IgD-negative memory B cell (primary cell): ENCODE results near the gene FBXO28. TPM values are rescaled to one million over a fixed set of nuclear protein-coding genes. Genes with fewer than 3 reads are reported as not detected.
"Not testable (repeated sequence)": the region's sequence is repeated elsewhere in the genome, so short reads cannot be mapped to it uniquely, and the experiment has no call there.

ENCODE experiments used
- H3K27ac Mint-ChIP-seq, 3 donors: one replicate each; pipeline ENCODE4 v1.8.0; 2020 to 2022; ENCODE audit warnings: mild to moderate bottlenecking in 3 of 3, mixed read lengths in 3 of 3, moderate library complexity in 1 of 3
- H3K27me3 Mint-ChIP-seq: one replicate; pipeline ENCODE4 v1.8.0; 2021; ENCODE audit warnings: mixed read lengths
- H3K36me3 Mint-ChIP-seq: one replicate; pipeline ENCODE4 v1.8.0; 2020; ENCODE audit warnings: mild to moderate bottlenecking, mixed read lengths
- H3K4me1 Mint-ChIP-seq, 3 donors: one replicate each; pipeline ENCODE4 v1.8.0; 2020 to 2022; ENCODE audit warnings: mixed read lengths in 3 of 3, mild to moderate bottlenecking in 1 of 3
- H3K4me3 Mint-ChIP-seq, 4 donors: one replicate each; pipeline ENCODE4 v1.8.0; 2020 to 2022; ENCODE audit warnings: mild to moderate bottlenecking in 4 of 4, mixed read lengths in 4 of 4, moderate library complexity in 3 of 4
- H3K9me3 Mint-ChIP-seq, 3 donors: one replicate each; pipeline ENCODE4 v1.8.0; 2020 to 2021; ENCODE audit warnings: mixed read lengths in 3 of 3, mild to moderate bottlenecking in 1 of 3
- polyA plus RNA-seq: library from polyadenylated mRNA; unstranded; fragments of 300-500 nt; fragmentation: Illumina TruSeq; gene quantifications from one replicate; pipeline ENCODE4 v1.2.3, GENCODE V29; 2021

Gene FBXO28
- polyA plus RNA-seq, 1 donor from 2014 or later = 20.4 TPM

- Mint-ChIP-seq H3K36me3 (peaks cover 2% of the 10 kb centered on the region), H3K27ac (peak overlapping the region in 1 of 3 donors; percentile 35), H3K27me3 (no peaks in the 10 kb centered on the region), H3K9me3 (no peaks in the 10 kb centered on the region), H3K4me3 (peak overlapping the region in 1 of 4 donors; percentile 70), H3K4me1 (peaks cover 15 to 30% (median 16%) of the 10 kb centered on the region in 3 donors)
Observed at GRCh38 chr1:224199679-224200078, 85.8 kb downstream of the FBXO28 start.

- H3K4me1 Mint-ChIP-seq = peaks cover 20 to 30% (median 20%) of the 10 kb centered on the region in 3 donors
- no peak overlapping the region for H3K4me3 Mint-ChIP-seq
- H3K27ac Mint-ChIP-seq = no peak overlapping the region
- no peaks in the 10 kb centered on the region for H3K27me3 Mint-ChIP-seq
- H3K9me3 Mint-ChIP-seq = no peaks in the 10 kb centered on the region
- H3K36me3 Mint-ChIP-seq = no peaks in the 10 kb centered on the region
Observed at GRCh38 chr1:224201383-224201782, 87.5 kb downstream of the FBXO28 start.

DNA sequence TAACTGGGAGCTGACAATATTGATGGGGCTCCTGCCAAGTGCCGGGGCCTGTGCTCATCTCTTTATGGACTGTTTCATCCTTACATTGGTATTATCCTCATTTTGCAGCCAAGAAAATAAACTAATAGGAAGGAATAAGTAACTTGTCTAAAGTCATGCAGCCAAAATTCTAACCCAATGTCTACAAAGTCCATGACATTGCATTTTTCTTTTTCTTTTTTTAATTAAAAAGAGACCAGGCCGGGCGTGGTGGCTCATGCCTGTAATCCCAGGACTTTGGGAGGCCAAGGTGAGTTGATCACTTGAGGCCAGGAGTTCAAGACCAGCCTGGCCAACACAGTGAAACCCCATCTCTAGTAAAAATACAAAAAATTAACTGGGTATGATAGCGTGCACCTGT lies 87.9 kb downstream of the FBXO28 start:
- Mint-ChIP-seq H3K9me3 (no peaks in the 10 kb centered on the region), H3K36me3 (no peaks in the 10 kb centered on the region), H3K27me3 (no peaks in the 10 kb centered on the region), H3K4me1 (peaks cover 20 to 29% (median 20%) of the 10 kb centered on the region in 3 donors), H3K4me3 (no peak overlapping the region), H3K27ac (no peak overlapping the region)

DNA sequence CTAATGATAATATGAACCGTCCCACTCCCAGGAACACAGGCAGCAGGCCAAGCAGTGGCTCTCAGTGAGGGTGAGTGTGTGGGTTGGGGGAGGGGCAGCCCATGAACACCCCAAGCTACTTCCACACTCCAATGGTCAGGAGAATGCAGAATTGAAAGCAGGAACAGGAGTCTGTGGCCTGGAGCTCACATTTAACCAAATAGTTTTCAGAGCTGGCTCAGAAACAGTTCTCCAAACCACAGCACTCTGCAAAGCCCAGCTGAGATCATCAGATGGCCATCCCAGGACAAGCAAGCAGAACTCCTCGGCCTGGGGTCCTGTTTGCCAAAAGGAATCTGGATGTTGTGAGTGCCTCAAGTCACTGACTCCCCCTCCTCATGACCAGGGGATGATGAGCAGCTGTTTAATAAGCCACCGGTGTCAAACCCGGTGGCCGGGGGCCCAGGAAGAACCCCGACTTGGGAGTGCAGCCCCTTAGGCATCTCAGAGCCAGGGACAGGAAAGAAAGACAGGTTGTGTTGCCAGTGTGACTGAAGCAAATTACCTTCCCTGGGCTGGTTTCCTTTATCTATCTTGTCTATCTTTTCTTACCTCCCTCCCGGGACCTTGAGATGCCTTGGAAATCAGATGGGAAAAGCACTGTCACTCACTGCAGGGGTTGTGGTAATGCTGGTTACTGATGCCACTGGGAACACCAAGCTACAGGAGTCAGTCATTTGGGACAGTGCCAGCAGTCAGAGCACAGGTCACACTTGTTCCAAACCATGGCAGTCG lies 89.5 kb downstream of the FBXO28 start:
- Mint-ChIP-seq H3K4me3 (peak overlapping the region in 3 of 4 donors; percentile 22 to 88 (median 81)), H3K27me3 (no peaks in the 10 kb centered on the region), H3K36me3 (no peaks in the 10 kb centered on the region)

GRCh38 chr1:224205438-224205840 lies 91.5 kb downstream of the FBXO28 start:
- Mint-ChIP-seq H3K36me3 (no peaks in the 10 kb centered on the region), H3K4me3 (peak overlapping the region in 1 of 4 donors; percentile 52), H3K9me3 (no peaks in the 10 kb centered on the region), H3K4me1 (peaks cover 22 to 24% (median 23%) of the 10 kb centered on the region in 3 donors), H3K27me3 (no peaks in the 10 kb centered on the region), H3K27ac (peak overlapping the region in 1 of 3 donors; percentile 45)

More for the DNA sequence above, 89.5 kb downstream of the FBXO28 start:
- Mint-ChIP-seq H3K9me3 (no peaks in the 10 kb centered on the region), H3K4me1 (peaks cover 20 to 24% (median 20%) of the 10 kb centered on the region in 3 donors), H3K27ac (peak overlapping the region; percentile 59 to 90 (median 75))

GRCh38 chr1:224205931-224206538 lies 92.1 kb downstream of the FBXO28 start:
- not testable (repeated sequence) for H3K36me3 Mint-ChIP-seq, H3K27me3 Mint-ChIP-seq, H3K9me3 Mint-ChIP-seq, H3K27ac Mint-ChIP-seq
- Mint-ChIP-seq H3K4me3 (peak overlapping the region in 1 of 4 donors; percentile 52), H3K4me1 (peaks cover 21 to 24% (median 22%) of the 10 kb centered on the region in 3 donors)

GRCh38 chr1:224211206-224211962 lies 97.5 kb downstream of the FBXO28 start:
- Mint-ChIP-seq H3K4me1 (peaks cover 3 to 10% (median 8%) of the 10 kb centered on the region in 3 donors), H3K4me3 (peak overlapping the region in 1 of 4 donors; percentile 47), H3K27ac (peak overlapping the region in 1 of 3 donors; percentile 64), H3K36me3 (no peaks in the 10 kb centered on the region), H3K9me3 (no peaks in the 10 kb centered on the region), H3K27me3 (no peaks in the 10 kb centered on the region)

Other genes starting within 250 kb of the FBXO28 start
- gene DEGS1, start 69.1 kb downstream of the FBXO28 start, polyA plus RNA-seq = 114 TPM
- 21.4 TPM for gene NVL, start 216.1 kb downstream of the FBXO28 start, polyA plus RNA-seq
- 21.5 TPM for gene CNIH4, start 242.8 kb downstream of the FBXO28 start, polyA plus RNA-seq